HEK293 (cell line): ENCODE results near the gene LPP.

Experiments
- CTCF ChIA-PET: fragments of 350-600 bp; formaldehyde crosslinking; extraction: SDS; loops from one replicate; lab custom pipeline; 2021; ENCODE audit warnings: antibody characterized with exemption; lab: Yijun Ruan, JAX
- POLR2A ChIA-PET: fragments of 300-600 bp; formaldehyde crosslinking; extraction: SDS; loops from one replicate; lab custom pipeline; 2020; ENCODE audit warnings: antibody characterized with exemption, inconsistent platforms; lab: Yijun Ruan, JAX
- H3K27ac ChIP-seq: fragments of 200-500 bp; sonication (Bioruptor generic); 2 replicates; pipeline ENCODE4 v1.5.1; 2014; ENCODE audit warnings: low read depth, low read length, control low read depth, inconsistent platforms; ENCODE audit errors: extremely low read depth
- H3K36me3 ChIP-seq, 2 experiments: fragments of 200-500 bp in 1 of 2; sonication (Bioruptor generic) in 1 of 2; 1 replicate in 1 of 2; 2 replicates in 1 of 2; pipeline ENCODE4 v1.5.1; 2014 to 2017; ENCODE audit warnings: inconsistent platforms in 2 of 2, low read length in 2 of 2; ENCODE audit not compliant: control insufficient read depth in 2 of 2, insufficient read depth in 1 of 2
- H3K4me1 ChIP-seq: fragments of 200-500 bp; sonication (Bioruptor generic); 2 replicates; pipeline ENCODE4 v1.5.1; 2014; ENCODE audit warnings: mild to moderate bottlenecking, low read length, inconsistent platforms; ENCODE audit not compliant: control insufficient read depth, insufficient read depth
- H3K4me3 ChIP-seq: 2 replicates; pipeline ENCODE4 v1.5.1; 2011; ENCODE audit warnings: low read depth, mild to moderate bottlenecking, control low read depth, low read length, moderate library complexity
- H3K9me3 ChIP-seq: fragments of 200-500 bp; sonication (Bioruptor generic); 2 replicates; pipeline ENCODE4 v1.5.1; 2014; ENCODE audit warnings: low read depth, low read length, inconsistent platforms; ENCODE audit not compliant: control insufficient read depth, insufficient read depth
- AEBP2 ChIP-seq: fragments of 450-650 bp; formaldehyde crosslinking; IDR thresholded peaks from 2 replicates; pipeline ENCODE4 v1.5.1; 2016; ENCODE audit warnings: missing biosample characterization, missing genetic modification characterization, borderline replicate concordance
- GLIS2 ChIP-seq: fragments of 450-650 bp; formaldehyde crosslinking; IDR thresholded peaks from 2 replicates; pipeline ENCODE4 v1.5.1; 2016; ENCODE audit warnings: missing biosample characterization, missing genetic modification characterization
- KLF1 ChIP-seq: fragments of 450-650 bp; formaldehyde crosslinking; IDR thresholded peaks from 2 replicates; pipeline ENCODE4 v1.5.1; 2016; ENCODE audit warnings: missing biosample characterization, missing genetic modification characterization
- KLF10 ChIP-seq: fragments of 450-650 bp; IDR thresholded peaks from 2 replicates; pipeline ENCODE4 v1.5.1; 2018; ENCODE audit warnings: missing biosample characterization, mild to moderate bottlenecking, missing genetic modification characterization
- KLF17 ChIP-seq: fragments of 450-650 bp; formaldehyde crosslinking; IDR thresholded peaks from 2 replicates; pipeline ENCODE4 v1.5.1; 2016; ENCODE audit warnings: missing biosample characterization, missing genetic modification characterization
- MEIS1 ChIP-seq: sonication (generic); formaldehyde crosslinking; IDR thresholded peaks from 2 replicates; pipeline ENCODE4 v1.8.1; 2022; ENCODE audit warnings: missing genetic modification reagents, mild to moderate bottlenecking, borderline replicate concordance
- PRDM6 ChIP-seq: fragments of 450-650 bp; formaldehyde crosslinking; IDR thresholded peaks from 2 replicates; pipeline ENCODE4 v1.5.1; 2017; ENCODE audit warnings: missing biosample characterization, missing genetic modification characterization
- SP3 ChIP-seq: fragments of 450-650 bp; formaldehyde crosslinking; IDR thresholded peaks from 2 replicates; pipeline ENCODE4 v1.5.1; 2016; ENCODE audit warnings: missing biosample characterization, missing genetic modification characterization
- ZNF133 ChIP-seq: fragments of 450-650 bp; formaldehyde crosslinking; IDR thresholded peaks from 2 replicates; pipeline ENCODE4 v1.5.1; 2016; ENCODE audit warnings: missing biosample characterization, missing genetic modification characterization
- ZNF266 ChIP-seq: fragments of 450-650 bp; formaldehyde crosslinking; IDR thresholded peaks from 2 replicates; pipeline ENCODE4 v1.5.1; 2016; ENCODE audit warnings: missing biosample characterization, missing genetic modification characterization, low read depth
- ZNF302 ChIP-seq: fragments of 450-650 bp; formaldehyde crosslinking; IDR thresholded peaks from 2 replicates; pipeline ENCODE4 v1.5.1; 2016; ENCODE audit warnings: missing biosample characterization, missing genetic modification characterization, low read depth
- ZNF394 ChIP-seq: fragments of 450-650 bp; formaldehyde crosslinking; IDR thresholded peaks from 2 replicates; pipeline ENCODE4 v1.5.1; 2016; ENCODE audit warnings: missing biosample characterization, missing genetic modification characterization, mild to moderate bottlenecking, moderate library complexity, borderline replicate concordance
- ZNF549 ChIP-seq: fragments of 450-650 bp; IDR thresholded peaks from 2 replicates; pipeline ENCODE4 v1.5.1; 2018; ENCODE audit warnings: missing biosample characterization, missing genetic modification characterization, mild to moderate bottlenecking, inconsistent platforms, moderate library complexity
- ZNF571 ChIP-seq: fragments of 450-650 bp; formaldehyde crosslinking; IDR thresholded peaks from 2 replicates; pipeline ENCODE4 v1.5.0; 2017; ENCODE audit warnings: missing biosample characterization, missing genetic modification characterization
- ZNF645 ChIP-seq: fragments of 450-650 bp; formaldehyde crosslinking; IDR thresholded peaks from 2 replicates; pipeline ENCODE4; 2016; ENCODE audit warnings: missing biosample characterization, missing genetic modification characterization
- ZNF664 ChIP-seq: fragments of 450-650 bp; formaldehyde crosslinking; IDR thresholded peaks from 2 replicates; pipeline ENCODE4 v1.5.1; 2016; ENCODE audit warnings: missing biosample characterization, missing genetic modification characterization
- ZNF776 ChIP-seq: fragments of 450-650 bp; formaldehyde crosslinking; IDR thresholded peaks from 2 replicates; pipeline ENCODE4 v1.5.0; 2017; ENCODE audit warnings: missing biosample characterization, missing genetic modification characterization, borderline replicate concordance

LPP gene

GRCh38 chr3:188439080-188439479, 285.1 kb downstream of the LPP start:
- ChIA-PET CTCF (interaction anchor here (0.7 kb wide), 1 partner anchor 748 kb away, joined by 3 read pairs; no protein-coding TSS in a partner anchor), POLR2A (no interaction called here)
- no peak overlapping the region for H3K27ac ChIP-seq
- no peak overlapping the region for H3K4me3 ChIP-seq
- H3K9me3 ChIP-seq: no peaks in the 10 kb centered on the region
- TF ChIP-seq PRDM6 (tag by site-specific recombination): no peak
- no peak for TF ChIP-seq ZNF776 (tag by site-specific recombination)
- no peak for TF ChIP-seq KLF1 (tag by site-specific recombination)
- no peaks in the 10 kb centered on the region for H3K4me1 ChIP-seq
- H3K36me3 ChIP-seq: no peaks in the 10 kb centered on the region

- CTCF ChIA-PET: no interaction called here
- H3K9me3 ChIP-seq: no peaks in the 10 kb centered on the region
- no peaks in the 10 kb centered on the region for H3K4me1 ChIP-seq
- H3K4me3 ChIP-seq: no peak overlapping the region
- H3K27ac ChIP-seq: no peak overlapping the region
- no peaks in the 10 kb centered on the region for H3K36me3 ChIP-seq
- TF ChIP-seq ZNF549 (tag by site-specific recombination) (no peak), ZNF645 (no peak), ZNF266 (tag by site-specific recombination) (no peak), ZNF133 (no peak), ZNF394 (tag by site-specific recombination) (no peak), ZNF571 (tag by site-specific recombination) (no peak), ZNF302 (tag by site-specific recombination) (no peak)
- POLR2A ChIA-PET: no interaction called here
Measured at GRCh38 chr3:188440340-188440972, 286.5 kb downstream of the LPP start.

- ChIA-PET CTCF (no interaction called here), POLR2A (no interaction called here)
- no peak overlapping the region for H3K4me3 ChIP-seq
- H3K36me3 ChIP-seq: no peaks in the 10 kb centered on the region
- H3K9me3 ChIP-seq: no peaks in the 10 kb centered on the region
- TF ChIP-seq MEIS1 (no peak), KLF17 (tag by site-specific recombination) (no peak), ZNF302 (tag by site-specific recombination) (no peak), SP3 (tag by site-specific recombination) (no peak), KLF10 (tag by site-specific recombination) (no peak), GLIS2 (tag by site-specific recombination) (no peak), AEBP2 (no peak), ZNF664 (tag by site-specific recombination) (no peak)
- no peaks in the 10 kb centered on the region for H3K4me1 ChIP-seq
- no peak overlapping the region for H3K27ac ChIP-seq
Measured at GRCh38 chr3:188442430-188442829, 288.5 kb downstream of the LPP start.
